Endothelial cell (in vitro differentiated cells): ENCODE data around the gene GNB5. TPM values are rescaled to one million over a fixed set of nuclear protein-coding genes. Genes with fewer than 3 reads are reported as not detected.

ENCODE experiments used
- DNase-seq: peaks from one replicate; pipeline ENCODE4 v3.0.0; 2021; ENCODE audit warnings: low spot score
- H3K27ac Mint-ChIP-seq: one replicate; pipeline ENCODE4 v1.8.0; 2021; ENCODE audit warnings: mixed read lengths, inconsistent platforms; ENCODE audit not compliant: unreplicated experiment
- H3K27me3 Mint-ChIP-seq: one replicate; pipeline ENCODE4 v1.8.0; 2021; ENCODE audit warnings: mild to moderate bottlenecking, moderate library complexity, mixed read lengths, inconsistent platforms; ENCODE audit not compliant: unreplicated experiment
- H3K36me3 Mint-ChIP-seq: one replicate; pipeline ENCODE4 v1.8.0; 2021; ENCODE audit warnings: mild to moderate bottlenecking, low read depth, mixed read lengths, inconsistent platforms; ENCODE audit not compliant: unreplicated experiment
- H3K4me1 Mint-ChIP-seq: one replicate; pipeline ENCODE4 v1.8.0; 2021; ENCODE audit warnings: mild to moderate bottlenecking, mixed read lengths, inconsistent platforms; ENCODE audit not compliant: unreplicated experiment
- H3K4me3 Mint-ChIP-seq: one replicate; pipeline ENCODE4 v1.8.0; 2021; ENCODE audit warnings: mild to moderate bottlenecking, mixed read lengths, inconsistent platforms; ENCODE audit not compliant: unreplicated experiment
- H3K9me3 Mint-ChIP-seq: one replicate; pipeline ENCODE4 v1.8.0; 2021; ENCODE audit warnings: mixed read lengths, inconsistent platforms; ENCODE audit not compliant: unreplicated experiment
- total RNA-seq: library from RNA; stranded (reverse); fragmentation: NEBNext Ultra II Directional; extraction: Animal tissue kit (Norgen Biotek cat#: 25700); gene quantifications from one replicate; pipeline ENCODE4 v1.2.1, GENCODE V29; 2021; ENCODE audit not compliant: unreplicated experiment
- TF ChIP-seq, protein P1 (sequence below): fragments of 200-600 bp; sonication (generic); IDR thresholded peaks from one replicate; pipeline ENCODE4 v1.5.0; 2021; ENCODE audit warnings: antibody characterized with exemption; ENCODE audit not compliant: unreplicated experiment

GNB5 gene
- total RNA-seq, 1 donor from 2014 or later, result 11.7 TPM

DNA sequence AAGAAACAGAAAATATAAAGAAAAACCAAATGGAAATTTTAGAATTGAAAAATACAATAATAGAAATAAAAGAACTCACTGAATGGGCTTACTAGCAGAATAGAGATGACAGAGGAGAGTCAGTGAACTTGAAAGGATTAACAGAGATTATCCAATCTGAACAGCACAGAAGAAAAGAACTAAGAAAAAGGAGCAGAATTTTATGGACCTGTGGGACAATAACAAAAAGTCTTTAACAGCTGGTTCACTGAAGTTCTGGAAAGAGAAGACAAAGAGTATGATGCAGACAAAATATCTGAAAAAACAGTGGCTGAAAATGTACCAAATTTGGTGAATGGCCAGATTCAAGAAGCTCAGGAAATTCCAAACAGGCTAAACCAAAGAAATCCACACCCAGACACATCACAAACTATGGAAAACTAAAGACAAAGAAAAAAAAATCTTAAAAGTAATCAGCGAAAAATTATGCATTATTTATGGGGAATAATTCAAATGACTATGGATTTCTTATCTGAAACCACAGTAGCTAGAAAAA lies 9.7 kb upstream of the GNB5 start:
- H3K4me1 Mint-ChIP-seq, result no peaks in the 10 kb centered on the region
- H3K27ac Mint-ChIP-seq, result no peak overlapping the region
- H3K4me3 Mint-ChIP-seq, result no peak overlapping the region
- H3K9me3 Mint-ChIP-seq, result no peaks in the 10 kb centered on the region
- H3K36me3 Mint-ChIP-seq, result peaks cover 9% of the 10 kb centered on the region
- TF ChIP-seq, protein P1, sequence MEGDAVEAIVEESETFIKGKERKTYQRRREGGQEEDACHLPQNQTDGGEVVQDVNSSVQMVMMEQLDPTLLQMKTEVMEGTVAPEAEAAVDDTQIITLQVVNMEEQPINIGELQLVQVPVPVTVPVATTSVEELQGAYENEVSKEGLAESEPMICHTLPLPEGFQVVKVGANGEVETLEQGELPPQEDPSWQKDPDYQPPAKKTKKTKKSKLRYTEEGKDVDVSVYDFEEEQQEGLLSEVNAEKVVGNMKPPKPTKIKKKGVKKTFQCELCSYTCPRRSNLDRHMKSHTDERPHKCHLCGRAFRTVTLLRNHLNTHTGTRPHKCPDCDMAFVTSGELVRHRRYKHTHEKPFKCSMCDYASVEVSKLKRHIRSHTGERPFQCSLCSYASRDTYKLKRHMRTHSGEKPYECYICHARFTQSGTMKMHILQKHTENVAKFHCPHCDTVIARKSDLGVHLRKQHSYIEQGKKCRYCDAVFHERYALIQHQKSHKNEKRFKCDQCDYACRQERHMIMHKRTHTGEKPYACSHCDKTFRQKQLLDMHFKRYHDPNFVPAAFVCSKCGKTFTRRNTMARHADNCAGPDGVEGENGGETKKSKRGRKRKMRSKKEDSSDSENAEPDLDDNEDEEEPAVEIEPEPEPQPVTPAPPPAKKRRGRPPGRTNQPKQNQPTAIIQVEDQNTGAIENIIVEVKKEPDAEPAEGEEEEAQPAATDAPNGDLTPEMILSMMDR, result no peak
- DNase-seq, result no peak
- no peaks in the 10 kb centered on the region for H3K27me3 Mint-ChIP-seq

DNA sequence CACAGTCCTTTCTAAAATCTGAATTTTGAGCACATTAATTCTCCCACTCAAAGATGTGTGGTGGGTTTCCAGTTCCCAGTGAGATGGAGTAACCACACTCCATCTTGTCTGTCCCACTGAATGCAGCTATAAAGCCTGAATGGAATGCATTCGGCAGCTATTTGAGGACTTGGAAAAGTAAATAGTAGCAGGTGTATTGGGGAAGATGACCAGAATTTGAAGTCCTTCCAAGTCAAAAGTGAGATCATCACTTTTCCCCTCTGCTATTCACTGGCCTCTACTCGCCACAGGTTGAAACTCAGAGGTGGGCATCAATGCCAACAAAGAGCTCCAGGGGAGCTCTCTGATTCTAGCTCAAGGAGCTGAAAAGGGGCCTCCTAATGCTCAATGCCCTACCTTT lies 8.1 kb upstream of the GNB5 start:
- no peaks in the 10 kb centered on the region for H3K9me3 Mint-ChIP-seq
- no peaks in the 10 kb centered on the region for H3K4me1 Mint-ChIP-seq
- H3K27ac Mint-ChIP-seq, result no peak overlapping the region
- TF ChIP-seq, protein P1, result no peak
- H3K4me3 Mint-ChIP-seq, result no peak overlapping the region
- peaks cover 4% of the 10 kb centered on the region for H3K36me3 Mint-ChIP-seq
- DNase-seq, result no peak
- no peaks in the 10 kb centered on the region for H3K27me3 Mint-ChIP-seq

DNA sequence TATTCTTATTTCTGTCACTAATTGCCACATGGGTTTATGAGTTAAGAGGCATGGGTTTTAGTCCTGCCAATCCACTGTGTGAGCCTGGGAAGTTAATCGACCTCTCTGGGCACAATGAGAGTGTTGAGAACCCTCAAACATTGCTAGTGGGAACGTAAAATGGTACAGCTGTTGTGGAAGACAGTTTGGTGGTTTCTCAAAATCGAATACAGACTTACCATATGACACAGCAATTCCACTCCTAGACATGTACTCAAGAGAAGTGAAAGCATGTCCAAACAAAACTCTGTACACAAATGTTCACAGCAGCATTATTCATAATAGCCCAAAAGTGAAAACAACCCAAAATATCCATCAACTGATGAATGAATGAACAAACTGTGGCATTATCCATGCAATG lies 5.7 kb upstream of the GNB5 start:
- Mint-ChIP-seq H3K27ac (no peak overlapping the region), H3K4me3 (no peak overlapping the region), H3K36me3 (no peaks in the 10 kb centered on the region), H3K27me3 (no peaks in the 10 kb centered on the region), H3K4me1 (no peaks in the 10 kb centered on the region), H3K9me3 (no peaks in the 10 kb centered on the region)
- TF ChIP-seq, protein P1, result no peak
- no peak for DNase-seq

GRCh38 chr15:52193791-52194190 lies 2.6 kb upstream of the GNB5 start:
- DNase-seq, result no peak
- Mint-ChIP-seq H3K4me3 (no peak overlapping the region), H3K9me3 (no peaks in the 10 kb centered on the region), H3K4me1 (peaks cover 8% of the 10 kb centered on the region), H3K27ac (no peak overlapping the region), H3K27me3 (peaks cover 1% of the 10 kb centered on the region), H3K36me3 (no peaks in the 10 kb centered on the region)
- TF ChIP-seq, protein P1, result no peak

DNA sequence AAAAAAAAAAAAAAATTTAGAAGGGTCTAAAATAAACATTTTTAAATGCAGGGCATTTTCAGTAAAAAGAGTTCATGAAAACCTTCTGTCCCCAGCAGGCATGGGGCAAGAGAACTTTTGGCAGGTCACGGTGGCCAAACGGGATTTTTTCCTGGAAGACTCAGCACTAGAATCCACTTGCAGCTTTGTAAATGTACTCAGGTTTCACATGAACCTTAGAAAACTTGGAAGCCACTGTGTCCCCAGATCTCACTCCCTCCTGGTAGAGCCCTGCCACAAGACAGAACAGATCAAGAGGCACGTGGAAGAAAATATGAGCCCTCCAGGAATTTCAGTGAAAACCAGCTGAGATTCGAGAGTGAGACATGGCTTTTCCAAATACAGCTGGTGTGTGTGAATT lies 2.1 kb upstream of the GNB5 start:
- H3K27ac Mint-ChIP-seq, result no peak overlapping the region
- H3K27me3 Mint-ChIP-seq, result peaks cover 1% of the 10 kb centered on the region
- H3K4me1 Mint-ChIP-seq, result peaks cover 8% of the 10 kb centered on the region
- H3K4me3 Mint-ChIP-seq, result no peak overlapping the region
- TF ChIP-seq, protein P1, result no peak
- DNase-seq, result no peak
- H3K36me3 Mint-ChIP-seq, result no peaks in the 10 kb centered on the region
- H3K9me3 Mint-ChIP-seq, result no peaks in the 10 kb centered on the region
